Hematopoietic multipotent progenitor cell treated with erythropoietin and hydrocortisone succinate and interleukin-3 and kit ligand, for 6 days (in vitro differentiated cells): Measurements from ENCODE around the gene NUMB.
"Not testable (repeated sequence)": the region's sequence is repeated elsewhere in the genome, so short reads cannot be mapped to it uniquely, and the experiment has no call there.

Source experiments
- DNase-seq: peaks from one replicate; pipeline ENCODE4 v3.0.0-alpha.2; 2015

NUMB gene

GRCh38 chr14:73403181-73403752 is 55.1 kb downstream of the NUMB start:
- no peak for DNase-seq

- no peak for DNase-seq
Observed at GRCh38 chr14:73402579-73402978, 55.8 kb downstream of the NUMB start.

- DNase-seq, result no peak
Observed at GRCh38 chr14:73397810-73398209, 60.5 kb downstream of the NUMB start.

GRCh38 chr14:73394317-73394716 is 64.0 kb downstream of the NUMB start:
- no peak for DNase-seq

GRCh38 chr14:73393375-73393774 is 65.0 kb downstream of the NUMB start:
- no peak for DNase-seq

GRCh38 chr14:73392329-73393257 is 65.8 kb downstream of the NUMB start:
- DNase-seq, result no peak

- not testable (repeated sequence) for DNase-seq
Observed at GRCh38 chr14:73387860-73388259, 70.5 kb downstream of the NUMB start.

- DNase-seq, result no peak
Observed at GRCh38 chr14:73386342-73386741, 72.0 kb downstream of the NUMB start.

GRCh38 chr14:73385021-73385420 is 73.3 kb downstream of the NUMB start:
- DNase-seq, result not testable (repeated sequence)

- DNase-seq, result no peak
Observed at GRCh38 chr14:73383356-73383755, 75.0 kb downstream of the NUMB start.

GRCh38 chr14:73381380-73382013 is 76.8 kb downstream of the NUMB start:
- peak; percentile 50 for DNase-seq

- no peak for DNase-seq
Observed at GRCh38 chr14:73376585-73376984, 81.8 kb downstream of the NUMB start.

GRCh38 chr14:73375861-73376260 is 82.5 kb downstream of the NUMB start:
- DNase-seq, result no peak

GRCh38 chr14:73374218-73374617 is 84.1 kb downstream of the NUMB start:
- no peak for DNase-seq

GRCh38 chr14:73372529-73372928 is 85.8 kb downstream of the NUMB start:
- no peak for DNase-seq

- DNase-seq, result no peak
Observed at GRCh38 chr14:73370561-73370960, 87.8 kb downstream of the NUMB start.

GRCh38 chr14:73369428-73369827 is 88.9 kb downstream of the NUMB start:
- DNase-seq, result peak; percentile 27

GRCh38 chr14:73368616-73369015 is 89.7 kb downstream of the NUMB start:
- no peak for DNase-seq

- DNase-seq, result no peak
Observed at GRCh38 chr14:73365727-73366126, 92.6 kb downstream of the NUMB start.

GRCh38 chr14:73364559-73364958 is 93.8 kb downstream of the NUMB start:
- no peak for DNase-seq

GRCh38 chr14:73359445-73359844 is 98.9 kb downstream of the NUMB start:
- DNase-seq, result no peak

GRCh38 chr14:73358187-73358586 is 100.2 kb downstream of the NUMB start:
- no peak for DNase-seq

GRCh38 chr14:73349091-73349490 is 109.3 kb downstream of the NUMB start:
- not testable (repeated sequence) for DNase-seq

GRCh38 chr14:73344319-73344718 is 114.0 kb downstream of the NUMB start:
- no peak for DNase-seq
